ENCODE data around the gene MAP2K5. TPM values are rescaled to one million over a fixed set of nuclear protein-coding genes. Genes with fewer than 3 reads are reported as not detected.

MAP2K5 gene
- total RNA-seq, 2 donors from 2014 or later: 10.7 to 15.7 TPM

GRCh38 chr15:67836477-67836876 lies 294.0 kb downstream of the MAP2K5 start:
- peak; percentile 14 to 80 (median 63) for TF ChIP-seq CTCF (IDR thresholded peaks at IDR 0.05)
- TF ChIP-seq POLR2A (IDR thresholded peaks at IDR 0.05): no peak
- H3K4me1 ChIP-seq (replicated peaks): peaks cover 17% of the 10 kb centered on the region
- H3K27ac ChIP-seq: no peak overlapping the region
- H3K27me3 ChIP-seq (replicated peaks; ENCODE audit: insufficient read depth): peaks cover 1% of the 10 kb centered on the region
- intact Hi-C loops (cut with DNase I): loop anchor here (2.0 to 10.0 kb wide), 4 partner anchors 292 to 889 kb away; partner anchors contain the start of genes C15orf61 and MAP2K5
- H3K36me3 ChIP-seq: no peaks in the 10 kb centered on the region
- WGBS: 37% methylated on average over 8 of the region's 8 CpGs
- H3K4me3 ChIP-seq: no peak overlapping the region
- no peak for DNase-seq (ENCODE audit: low spot score)
- no peaks in the 10 kb centered on the region for H3K9me3 ChIP-seq

- DNase-seq (ENCODE audit: low spot score): no peak
- H3K36me3 ChIP-seq: no peaks in the 10 kb centered on the region
- no peaks in the 10 kb centered on the region for H3K27me3 ChIP-seq (replicated peaks; ENCODE audit: insufficient read depth)
- no peak overlapping the region for H3K27ac ChIP-seq
- intact Hi-C loops (cut with DNase I): loop anchor here (2.0 to 10.0 kb wide), 4 partner anchors 292 to 890 kb away; partner anchors contain the start of genes C15orf61 and MAP2K5
- peaks cover 17% of the 10 kb centered on the region for H3K4me1 ChIP-seq (replicated peaks)
- 66% methylated on average over 2 of the region's 2 CpGs for WGBS
- TF ChIP-seq POLR2A (IDR thresholded peaks at IDR 0.05): no peak
- TF ChIP-seq CTCF (IDR thresholded peaks at IDR 0.05): no peak
- no peak for TF ChIP-seq POLR2AphosphoS5 (IDR thresholded peaks at IDR 0.05)
- H3K9me3 ChIP-seq: no peaks in the 10 kb centered on the region
- no peak overlapping the region for H3K4me3 ChIP-seq
Measured at GRCh38 chr15:67836955-67837354, 294.5 kb downstream of the MAP2K5 start.

- peak; percentile 34 for TF ChIP-seq POLR2AphosphoS5 (IDR thresholded peaks at IDR 0.05)
- TF ChIP-seq POLR2A (IDR thresholded peaks at IDR 0.05): no peak
- TF ChIP-seq CTCF (IDR thresholded peaks at IDR 0.05): peak in 2 of 4 experiments; percentile 28 to 33
- WGBS: 2% methylated on average over 25 of the region's 25 CpGs
- Histone ChIP-seq H3K4me1 (replicated peaks) (peaks cover 11% of the 10 kb centered on the region), H3K27me3 (replicated peaks; ENCODE audit: insufficient read depth) (no peaks in the 10 kb centered on the region), H3K36me3 (no peaks in the 10 kb centered on the region), H3K27ac (peak overlapping the region; percentile 50 to 97), H3K4me3 (peak overlapping the region; percentile 79 to 80), H3K9me3 (no peaks in the 10 kb centered on the region)
- peak; percentile 58 for DNase-seq (ENCODE audit: low spot score)
- intact Hi-C loops (cut with DNase I): loop anchor here (5.0 to 10.0 kb wide), 3 partner anchors 294 to 892 kb away; partner anchors contain the start of genes C15orf61 and MAP2K5
Measured at GRCh38 chr15:67838789-67839332, 296.4 kb downstream of the MAP2K5 start.

- WGBS: under 1% methylated on average over 12 of the region's 12 CpGs
- TF ChIP-seq POLR2AphosphoS5 (IDR thresholded peaks at IDR 0.05): no peak
- no peak for TF ChIP-seq CTCF (IDR thresholded peaks at IDR 0.05)
- no peak for TF ChIP-seq POLR2A (IDR thresholded peaks at IDR 0.05)
- H3K4me1 ChIP-seq (replicated peaks): peaks cover 7% of the 10 kb centered on the region
- H3K9me3 ChIP-seq: no peaks in the 10 kb centered on the region
- no peaks in the 10 kb centered on the region for H3K27me3 ChIP-seq (replicated peaks; ENCODE audit: insufficient read depth)
- intact Hi-C loops (cut with DNase I): loop anchor here (5.0 to 10.0 kb wide), 3 partner anchors 295 to 892 kb away; partner anchors contain the start of genes C15orf61 and MAP2K5
- peak overlapping the region; percentile 79 to 80 for H3K4me3 ChIP-seq
- H3K36me3 ChIP-seq: no peaks in the 10 kb centered on the region
- no peak for DNase-seq (ENCODE audit: low spot score)
- H3K27ac ChIP-seq: peak overlapping the region; percentile 96 to 97
Measured at GRCh38 chr15:67839499-67839928, 297.0 kb downstream of the MAP2K5 start.
